ENCODE results near the gene CBR4. TPM values are rescaled to one million over a fixed set of nuclear protein-coding genes. Genes with fewer than 3 reads are reported as not detected.

The CBR4 gene
- total RNA-seq, 1 donor = 23.3 TPM

DNA sequence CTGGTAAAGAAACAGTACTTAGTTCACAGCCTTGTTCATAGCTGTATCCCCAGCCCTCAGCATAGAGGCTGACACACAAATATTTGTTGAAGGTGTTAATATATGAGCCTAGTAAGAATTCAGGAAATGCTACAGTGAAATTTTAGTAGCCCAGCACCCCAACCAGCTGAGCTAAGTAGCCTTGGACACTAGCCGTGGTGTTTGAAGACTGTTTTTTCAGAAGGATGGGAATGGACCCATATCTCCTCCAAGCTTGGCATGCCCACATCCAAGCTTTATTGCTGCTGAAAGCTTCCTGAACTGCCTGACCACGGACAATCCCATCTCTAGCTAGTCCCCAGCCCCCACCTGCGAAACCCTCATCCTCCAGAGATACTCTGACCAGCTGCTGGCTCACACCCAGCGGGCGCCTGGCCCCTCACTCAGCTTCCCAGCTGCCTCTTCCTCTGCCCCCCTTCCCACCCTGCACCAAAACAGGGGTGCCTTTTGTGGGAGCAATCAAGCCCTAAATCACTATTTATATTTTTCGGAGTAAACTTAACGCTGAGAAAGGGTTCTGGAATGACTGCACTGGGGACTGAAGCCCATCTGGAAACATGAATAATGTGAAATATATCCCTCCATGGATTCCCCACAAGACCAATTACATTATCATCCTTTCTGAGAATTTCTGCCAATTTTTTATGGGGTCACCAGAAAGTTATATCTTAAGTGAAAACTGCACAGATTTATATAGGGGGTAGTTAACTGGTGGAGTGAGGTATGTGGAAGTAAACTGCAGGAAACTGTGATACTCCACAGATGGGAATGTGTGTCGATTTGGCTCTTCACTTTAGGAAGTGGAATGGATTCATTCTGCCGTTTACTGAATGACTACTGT is 41.1 kb upstream of the CBR4 start:
- TF ChIP-seq, protein P1, sequence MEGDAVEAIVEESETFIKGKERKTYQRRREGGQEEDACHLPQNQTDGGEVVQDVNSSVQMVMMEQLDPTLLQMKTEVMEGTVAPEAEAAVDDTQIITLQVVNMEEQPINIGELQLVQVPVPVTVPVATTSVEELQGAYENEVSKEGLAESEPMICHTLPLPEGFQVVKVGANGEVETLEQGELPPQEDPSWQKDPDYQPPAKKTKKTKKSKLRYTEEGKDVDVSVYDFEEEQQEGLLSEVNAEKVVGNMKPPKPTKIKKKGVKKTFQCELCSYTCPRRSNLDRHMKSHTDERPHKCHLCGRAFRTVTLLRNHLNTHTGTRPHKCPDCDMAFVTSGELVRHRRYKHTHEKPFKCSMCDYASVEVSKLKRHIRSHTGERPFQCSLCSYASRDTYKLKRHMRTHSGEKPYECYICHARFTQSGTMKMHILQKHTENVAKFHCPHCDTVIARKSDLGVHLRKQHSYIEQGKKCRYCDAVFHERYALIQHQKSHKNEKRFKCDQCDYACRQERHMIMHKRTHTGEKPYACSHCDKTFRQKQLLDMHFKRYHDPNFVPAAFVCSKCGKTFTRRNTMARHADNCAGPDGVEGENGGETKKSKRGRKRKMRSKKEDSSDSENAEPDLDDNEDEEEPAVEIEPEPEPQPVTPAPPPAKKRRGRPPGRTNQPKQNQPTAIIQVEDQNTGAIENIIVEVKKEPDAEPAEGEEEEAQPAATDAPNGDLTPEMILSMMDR (IDR thresholded peaks at IDR 0.05; ENCODE audit: insufficient read depth, low read depth, low read length) = no peak
- DNase-seq (ENCODE audit: low read depth) = no peak
- no peak overlapping the region for H3K4me3 ChIP-seq (ENCODE audit: low read depth, low read length)

DNA sequence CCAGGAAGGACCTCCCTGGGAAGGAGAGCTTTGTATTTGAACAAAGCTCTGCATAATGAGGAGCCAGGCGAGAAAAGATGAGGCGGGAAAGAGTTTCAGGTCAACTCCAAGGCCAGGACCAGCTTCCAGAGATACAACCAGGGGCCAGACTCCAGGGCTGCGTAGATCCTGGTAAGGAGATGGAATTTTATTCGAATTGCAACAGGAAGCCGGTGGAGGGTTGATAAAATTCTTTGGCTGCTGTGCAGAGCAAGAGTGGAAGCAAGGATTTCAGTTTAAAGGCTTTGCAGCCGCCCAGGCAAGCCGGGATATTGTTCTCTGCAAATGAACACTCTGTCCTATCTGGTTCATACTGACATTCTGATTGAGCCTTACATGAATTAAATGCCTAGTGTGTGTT is 40.2 kb upstream of the CBR4 start:
- DNase-seq (ENCODE audit: low read depth) = no peak
- H3K4me3 ChIP-seq (ENCODE audit: low read depth, low read length) = no peak overlapping the region
- TF ChIP-seq, protein P1 (IDR thresholded peaks at IDR 0.05; ENCODE audit: insufficient read depth, low read depth, low read length) = no peak

DNA sequence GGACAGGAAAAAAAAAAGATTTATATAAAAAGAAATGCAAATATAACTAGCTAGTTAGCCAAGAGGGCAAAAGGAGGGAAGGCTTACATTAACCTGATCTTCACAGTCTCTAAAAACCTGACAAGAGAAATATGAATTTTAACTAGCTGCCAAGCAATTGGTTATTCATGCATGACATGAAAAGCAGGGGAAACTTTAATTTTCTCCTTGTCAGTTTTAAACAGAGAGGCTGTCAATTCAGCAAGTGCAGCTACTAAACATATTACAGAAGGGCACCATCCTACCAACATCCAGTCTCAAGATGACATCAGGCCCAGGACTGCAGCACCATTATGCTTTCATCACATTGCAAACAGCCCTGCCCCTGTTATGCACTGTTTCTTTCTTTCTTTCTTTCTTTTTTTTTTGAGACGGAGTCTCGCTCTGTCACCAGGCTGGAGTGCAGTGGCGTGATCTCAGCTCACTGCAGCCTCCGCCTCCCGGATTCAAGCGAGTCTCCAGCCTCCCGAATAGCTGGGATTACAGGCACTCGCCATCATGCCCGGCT is 38.9 kb upstream of the CBR4 start:
- DNase-seq (ENCODE audit: low read depth) = no peak
- H3K4me3 ChIP-seq (ENCODE audit: low read depth, low read length) = no peak overlapping the region
- TF ChIP-seq, protein P1 (IDR thresholded peaks at IDR 0.05; ENCODE audit: insufficient read depth, low read depth, low read length) = no peak

DNA sequence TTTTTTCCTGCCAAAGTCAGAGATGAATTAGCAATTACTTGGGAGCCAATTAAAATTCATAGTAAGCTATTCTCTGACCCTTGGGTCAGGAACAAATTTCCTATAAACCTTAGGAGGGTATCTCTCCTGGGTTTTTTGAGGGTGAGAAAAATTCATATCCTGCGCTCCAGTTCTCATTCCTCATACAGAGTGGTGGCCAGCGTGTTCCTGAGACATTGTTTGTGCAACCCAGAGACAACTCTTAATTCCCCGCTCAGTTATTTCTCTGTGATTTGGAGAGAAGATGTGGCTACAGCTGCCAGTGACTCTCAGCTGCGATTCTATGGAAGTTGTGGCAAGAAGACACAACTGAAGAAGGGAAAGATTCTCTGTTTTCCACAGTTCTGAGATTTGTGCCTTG is 37.9 kb upstream of the CBR4 start:
- DNase-seq (ENCODE audit: low read depth) = no peak
- TF ChIP-seq, protein P1 (IDR thresholded peaks at IDR 0.05; ENCODE audit: insufficient read depth, low read depth, low read length) = no peak

DNA sequence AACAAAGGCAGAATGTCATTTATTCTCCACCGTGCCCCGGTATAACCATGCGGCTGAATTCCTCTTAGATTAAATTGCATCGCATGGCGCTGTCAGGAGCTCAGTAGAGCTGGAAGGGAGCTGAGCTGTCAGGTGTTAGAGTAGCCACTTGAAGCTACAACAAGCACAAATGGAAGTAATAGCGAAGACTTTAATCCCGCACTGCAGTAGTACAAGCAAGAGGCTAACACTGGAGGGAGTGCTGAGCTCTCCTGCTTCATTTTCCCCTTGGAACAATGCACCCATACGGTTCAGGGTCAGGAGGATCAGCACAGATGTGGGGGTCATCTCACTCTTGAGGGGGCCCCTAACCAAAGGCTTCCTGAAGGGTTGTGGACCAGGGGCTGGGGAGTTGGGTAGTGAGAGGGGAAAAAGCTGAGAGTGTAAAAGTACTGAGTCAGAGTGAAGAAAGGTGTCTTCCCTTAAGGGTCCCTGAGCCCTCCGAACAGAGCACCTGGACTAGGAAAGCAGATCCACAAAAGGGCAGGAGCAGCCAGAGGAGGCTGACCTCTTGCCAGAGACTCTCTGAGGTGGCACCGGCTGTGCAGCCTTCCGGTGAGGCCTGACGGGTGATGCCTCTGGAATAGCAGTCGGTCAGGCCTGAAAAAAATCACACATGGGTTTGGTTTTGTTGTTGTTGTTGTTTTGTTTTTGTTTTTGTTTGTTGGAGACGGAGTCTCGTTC is 36.0 kb upstream of the CBR4 start:
- TF ChIP-seq, protein P1 (IDR thresholded peaks at IDR 0.05; ENCODE audit: insufficient read depth, low read depth, low read length) = peak; percentile 25
- no peak overlapping the region for H3K4me3 ChIP-seq (ENCODE audit: low read depth, low read length)
- no peak for DNase-seq (ENCODE audit: low read depth)

More for the DNA sequence above, 37.9 kb upstream of the CBR4 start:
- no peak overlapping the region for H3K4me3 ChIP-seq (ENCODE audit: low read depth, low read length)

DNA sequence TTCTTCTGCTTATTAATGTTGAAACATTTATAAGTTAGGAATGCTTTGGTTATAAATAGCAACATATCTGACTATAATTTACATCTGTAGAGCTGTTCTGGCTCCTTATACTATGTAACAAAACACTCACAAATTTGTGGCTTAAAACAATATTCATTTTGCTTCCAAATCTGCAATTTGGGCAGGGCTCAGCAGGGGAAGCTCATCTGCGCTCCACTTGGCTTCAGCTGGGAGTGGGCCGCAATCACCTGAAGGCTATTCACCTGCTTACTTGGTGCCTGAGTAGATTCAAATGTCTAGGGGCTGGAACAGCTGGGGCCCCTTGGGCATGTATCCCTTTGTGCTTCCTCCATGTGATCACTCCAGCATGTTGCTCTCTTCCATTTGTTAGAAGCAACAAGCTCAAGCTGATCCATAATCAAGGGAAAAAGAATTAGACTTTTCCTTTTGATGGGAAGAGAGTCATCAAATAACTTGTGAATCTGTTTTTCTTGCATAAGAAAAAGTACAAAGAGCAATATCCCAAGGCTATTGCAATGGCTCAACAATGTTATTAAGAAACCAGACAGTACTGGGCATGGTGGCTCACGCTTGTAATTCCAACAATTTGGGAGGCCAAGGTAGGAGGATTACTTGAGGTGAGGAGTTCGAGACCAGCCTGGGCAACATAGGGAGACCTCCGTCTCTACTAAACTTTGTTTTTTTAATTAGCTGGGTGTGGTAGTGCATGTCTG is 34.8 kb upstream of the CBR4 start:
- TF ChIP-seq, protein P1 (IDR thresholded peaks at IDR 0.05; ENCODE audit: insufficient read depth, low read depth, low read length) = no peak
- no peak overlapping the region for H3K4me3 ChIP-seq (ENCODE audit: low read depth, low read length)
- DNase-seq (ENCODE audit: low read depth) = no peak
